GM23248 (cell line): ENCODE results near the gene CNOT6. TPM values are rescaled to one million over a fixed set of nuclear protein-coding genes. Genes with fewer than 3 reads are reported as not detected.

Experiments
- DNase-seq: peaks from one replicate; pipeline ENCODE4 v3.0.0-alpha.2; 2015
- H2AFZ ChIP-seq: fragments of 200-600 bp; sonication (generic); 2 replicates; pipeline ENCODE4 v1.6.1; 2016; ENCODE audit warnings: antibody characterized with exemption
- H3F3A ChIP-seq: fragments of 200-600 bp; sonication (generic); 2 replicates; pipeline ENCODE4 v1.6.1; 2016; ENCODE audit warnings: mild to moderate bottlenecking, antibody characterized with exemption, mixed run types; ENCODE audit not compliant: insufficient read depth
- H3K27ac ChIP-seq: fragments of 200-600 bp; sonication (generic); 2 replicates; pipeline ENCODE4 v1.5.1; 2016; ENCODE audit warnings: mild to moderate bottlenecking
- H3K27me3 ChIP-seq: fragments of 200-600 bp; sonication (generic); replicated peaks from 2 replicates; pipeline ENCODE4 v1.6.1; 2016; ENCODE audit warnings: mild to moderate bottlenecking; ENCODE audit not compliant: insufficient read depth
- H3K36me3 ChIP-seq: fragments of 200-600 bp; sonication (generic); 2 replicates; pipeline ENCODE4 v1.6.1; 2016; ENCODE audit warnings: low read depth, mild to moderate bottlenecking
- H3K4me1 ChIP-seq: fragments of 200-600 bp; sonication (generic); 2 replicates; pipeline ENCODE4 v1.6.1; 2016; ENCODE audit warnings: mild to moderate bottlenecking; ENCODE audit not compliant: insufficient read depth
- H3K4me2 ChIP-seq: fragments of 200-600 bp; sonication (generic); one replicate; pipeline ENCODE4 v1.6.1; 2016; ENCODE audit warnings: mild to moderate bottlenecking; ENCODE audit not compliant: unreplicated experiment
- H3K4me3 ChIP-seq: fragments of 200-600 bp; sonication (generic); 2 replicates; pipeline ENCODE4 v1.5.1; 2016; ENCODE audit warnings: mild to moderate bottlenecking
- H3K79me2 ChIP-seq: fragments of 200-600 bp; sonication (generic); 2 replicates; pipeline ENCODE4 v1.6.1; 2016; ENCODE audit warnings: mild to moderate bottlenecking; ENCODE audit not compliant: insufficient read depth
- H3K9ac ChIP-seq: fragments of 200-600 bp; sonication (generic); 2 replicates; pipeline ENCODE4 v1.6.1; 2016; ENCODE audit warnings: mild to moderate bottlenecking
- H3K9me2 ChIP-seq: fragments of 200-600 bp; sonication (generic); 2 replicates; pipeline ENCODE4 v1.6.1; 2016; ENCODE audit warnings: mixed run types, mild to moderate bottlenecking, moderate library complexity; ENCODE audit not compliant: insufficient read depth
- H3K9me3 ChIP-seq: fragments of 200-600 bp; sonication (generic); one replicate; pipeline ENCODE4 v1.6.1; 2017; ENCODE audit warnings: low read depth
- H4K20me1 ChIP-seq: fragments of 200-600 bp; sonication (generic); 2 replicates; pipeline ENCODE4 v1.6.0; 2016; ENCODE audit not compliant: insufficient read depth
- EZH2 ChIP-seq: fragments of 200-600 bp; sonication (generic); IDR thresholded peaks from 2 replicates; pipeline ENCODE4 v1.6.1; 2018; ENCODE audit warnings: antibody characterized with exemption, mild to moderate bottlenecking; ENCODE audit not compliant: insufficient read depth, poor library complexity, severe bottlenecking
- EZH2phosphoT487 ChIP-seq: fragments of 200-600 bp; sonication (generic); IDR thresholded peaks from 2 replicates; pipeline ENCODE4 v1.6.1; 2018; ENCODE audit warnings: antibody characterized with exemption, moderate library complexity, mild to moderate bottlenecking, low read depth; ENCODE audit not compliant: insufficient read depth
- WGBS, 2 experiments: methylation state at CpG; one replicate each; pipeline ENCODE4 v1.1.6; 2015 to 2017; ENCODE audit warnings: low lambda C conversion rate in 2 of 2, low coverage in 1 of 2; ENCODE audit errors: missing lambda C conversion rate in 2 of 2; 5-methylcytosine and 5-hydroxymethylcytosine counted together
- in situ Hi-C: fragments of 300-500 bp; cut with MboI; formaldehyde crosslinking; loops from 2 replicates; pipeline ENCODE4 v1.15.0; 2020
- polyA plus RNA-seq: library from polyadenylated mRNA; unstranded; fragments of >200 nt; fragmentation: Nextera tagmentation; extraction: Ambion mirVana; gene quantifications from 2 replicates; pipeline ENCODE4 v1.2.1, GENCODE V29; 2016
- total RNA-seq: library from RNA; depleted of rRNA; stranded (reverse); fragments of >200 nt; shearing (Covaris generic); gene quantifications from 2 replicates; pipeline ENCODE4 v1.2.3, GENCODE V29; 2014

The CNOT6 gene
- total and polyA plus RNA-seq, 2 experiments from 2014 or later: 5.3 to 7.8 TPM

- H3K4me1 ChIP-seq: peaks cover 18% of the 10 kb centered on the region
- H3K9me2 ChIP-seq: no peaks in the 10 kb centered on the region
- TF ChIP-seq EZH2: no peak
- no peak for TF ChIP-seq EZH2phosphoT487
- H3K79me2 ChIP-seq: peaks cover 100% of the 10 kb centered on the region
- no peak overlapping the region for H3K4me2 ChIP-seq
- H3K9ac ChIP-seq: no peak overlapping the region
- H4K20me1 ChIP-seq: peaks cover 22% of the 10 kb centered on the region; the same call in 1 of the 2 replicates
- no peak overlapping the region for H3K27ac ChIP-seq
- WGBS, 2 experiments: 81 to 86% methylated on average over 5 of the region's 5 CpGs
- H2AFZ ChIP-seq: no peak overlapping the region
- H3K4me3 ChIP-seq: no peak overlapping the region
- 0 out of 2 replicates have a peak, but pooled peaks cover 6% of the 10 kb centered on the region for H3F3A ChIP-seq
- no peaks in the 10 kb centered on the region for H3K36me3 ChIP-seq
- in situ Hi-C loops: no loop called here
- DNase-seq: peak; percentile 23
- H3K27me3 ChIP-seq: no peaks in the 10 kb centered on the region
- H3K9me3 ChIP-seq: no peaks in the 10 kb centered on the region
These were observed 28.2 kb downstream of the CNOT6 start for GRCh38 chr5:180522330-180522729.

DNA sequence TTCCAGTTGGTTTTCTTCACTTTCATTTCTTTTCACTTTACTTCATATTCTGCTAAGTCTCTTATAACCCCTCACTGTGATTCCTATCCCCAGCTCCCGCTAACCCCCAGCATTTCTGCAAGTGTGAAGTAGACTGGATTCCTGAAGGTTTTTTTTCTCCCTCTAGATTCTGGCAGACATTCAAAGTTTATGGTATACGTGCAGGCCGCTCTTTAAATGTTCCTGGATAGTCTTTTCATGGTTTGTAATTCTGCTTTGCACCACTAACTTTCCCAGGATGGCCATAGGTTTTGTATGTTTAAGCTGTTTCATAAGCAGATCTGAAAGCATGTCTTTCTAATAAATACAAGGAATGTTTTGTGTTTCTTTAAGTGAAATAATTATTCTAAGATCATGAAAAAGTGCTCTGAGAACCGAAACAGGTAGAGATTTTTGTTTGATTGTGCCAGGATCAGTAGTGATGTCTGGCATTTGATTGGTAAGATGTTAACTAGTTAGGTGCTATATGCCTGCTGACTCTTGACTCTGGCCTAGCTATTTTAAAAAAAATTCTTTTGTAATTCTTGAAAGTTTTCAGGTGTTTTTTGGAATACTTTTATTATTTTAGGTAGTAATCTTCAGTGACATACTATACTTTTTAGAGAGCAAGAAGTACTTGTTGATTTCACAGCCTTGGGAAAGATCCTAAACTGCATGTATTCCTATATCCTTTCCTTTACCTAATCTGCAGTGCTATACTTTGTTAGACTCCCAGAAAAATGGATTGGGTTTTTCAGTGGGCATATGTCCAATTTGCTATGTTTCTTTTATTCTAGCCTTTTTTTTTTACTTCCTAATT, 29.7 kb downstream of the CNOT6 start:
- Histone ChIP-seq H3K36me3 (no peaks in the 10 kb centered on the region), H3K9ac (no peak overlapping the region), H3F3A (no peaks in the 10 kb centered on the region), H3K4me1 (peaks cover 15% of the 10 kb centered on the region), H3K79me2 (peaks cover 100% of the 10 kb centered on the region), H3K9me3 (no peaks in the 10 kb centered on the region), H3K4me3 (no peak overlapping the region), H3K27me3 (no peaks in the 10 kb centered on the region), H3K4me2 (no peak overlapping the region), H3K9me2 (no peaks in the 10 kb centered on the region), H3K27ac (no peak overlapping the region), H2AFZ (no peak overlapping the region), H4K20me1 (0 out of 2 replicates have a peak, but pooled peaks cover 17% of the 10 kb centered on the region)
- TF ChIP-seq EZH2 (no peak), EZH2phosphoT487 (no peak)
- no peak for DNase-seq
- in situ Hi-C loops: no loop called here
- 85 to 90% methylated on average over 4 of the region's 4 CpGs for WGBS, 2 experiments

GRCh38 chr5:180525399-180525798, 31.2 kb downstream of the CNOT6 start:
- Histone ChIP-seq H3F3A (no peaks in the 10 kb centered on the region), H3K9me2 (no peaks in the 10 kb centered on the region), H3K9ac (no peak overlapping the region), H3K27me3 (no peaks in the 10 kb centered on the region), H3K79me2 (peaks cover 100% of the 10 kb centered on the region), H3K36me3 (no peaks in the 10 kb centered on the region), H3K4me3 (no peak overlapping the region), H2AFZ (no peak overlapping the region), H3K27ac (no peak overlapping the region), H3K9me3 (no peaks in the 10 kb centered on the region), H4K20me1 (0 out of 2 replicates have a peak, but pooled peaks cover 16% of the 10 kb centered on the region), H3K4me2 (no peak overlapping the region), H3K4me1 (peaks cover 10% of the 10 kb centered on the region)
- 95 to 97% methylated on average over 4 of the region's 4 CpGs for WGBS, 2 experiments
- no peak for DNase-seq
- in situ Hi-C loops: no loop called here
- TF ChIP-seq EZH2: no peak
- TF ChIP-seq EZH2phosphoT487: no peak

GRCh38 chr5:180526269-180526668, 32.1 kb downstream of the CNOT6 start:
- Histone ChIP-seq H3K27ac (no peak overlapping the region), H3K27me3 (no peaks in the 10 kb centered on the region), H3K4me1 (peaks cover 10% of the 10 kb centered on the region), H3F3A (no peaks in the 10 kb centered on the region), H2AFZ (no peak overlapping the region), H3K4me3 (no peak overlapping the region), H4K20me1 (0 out of 2 replicates have a peak, but pooled peaks cover 16% of the 10 kb centered on the region), H3K4me2 (no peak overlapping the region), H3K36me3 (no peaks in the 10 kb centered on the region), H3K9me2 (no peaks in the 10 kb centered on the region), H3K9ac (no peak overlapping the region), H3K79me2 (peaks cover 92% of the 10 kb centered on the region), H3K9me3 (no peaks in the 10 kb centered on the region)
- TF ChIP-seq EZH2 (no peak), EZH2phosphoT487 (no peak)
- 88 to 93% methylated on average over 4 of the region's 4 CpGs for WGBS, 2 experiments
- DNase-seq: no peak
- in situ Hi-C loops: no loop called here
